BE2C (cell line): ENCODE results near the gene BAZ2B.

Experiments used
- DNase-seq: peaks from one replicate; pipeline ENCODE4 v3.0.0-alpha.2; 2020
- H3K27me3 ChIP-seq: fragments of 250-450 bp; sonication (Bioruptor Pico); 2 replicates; pipeline ENCODE4 v1.5.1; 2020; ENCODE audit warnings: mild to moderate bottlenecking
- H3K36me3 ChIP-seq: fragments of 250-450 bp; sonication (Bioruptor Pico); 2 replicates; pipeline ENCODE4 v1.5.1; 2020; ENCODE audit warnings: mild to moderate bottlenecking
- H3K4me1 ChIP-seq: fragments of 250-450 bp; sonication (Bioruptor Pico); 2 replicates; pipeline ENCODE4 v1.5.1; 2020
- H3K4me3 ChIP-seq: 2 replicates; pipeline ENCODE4 v1.5.1; 2011; ENCODE audit warnings: low read depth, low read length
- H3K9me3 ChIP-seq: fragments of 250-450 bp; sonication (Bioruptor Pico); 2 replicates; pipeline ENCODE4 v1.5.1; 2020
- TF ChIP-seq, protein P1 (sequence below): IDR thresholded peaks from 2 replicates; pipeline ENCODE4 v1.5.1; 2012; ENCODE audit warnings: mild to moderate bottlenecking, low read depth, low read length

The BAZ2B gene

GRCh38 chr2:159592441-159592840 is 23.9 kb downstream of the BAZ2B start:
- DNase-seq = no peak
- no peaks in the 10 kb centered on the region for H3K4me1 ChIP-seq
- no peaks in the 10 kb centered on the region for H3K9me3 ChIP-seq
- no peaks in the 10 kb centered on the region for H3K36me3 ChIP-seq
- no peak overlapping the region for H3K4me3 ChIP-seq
- TF ChIP-seq, protein P1, sequence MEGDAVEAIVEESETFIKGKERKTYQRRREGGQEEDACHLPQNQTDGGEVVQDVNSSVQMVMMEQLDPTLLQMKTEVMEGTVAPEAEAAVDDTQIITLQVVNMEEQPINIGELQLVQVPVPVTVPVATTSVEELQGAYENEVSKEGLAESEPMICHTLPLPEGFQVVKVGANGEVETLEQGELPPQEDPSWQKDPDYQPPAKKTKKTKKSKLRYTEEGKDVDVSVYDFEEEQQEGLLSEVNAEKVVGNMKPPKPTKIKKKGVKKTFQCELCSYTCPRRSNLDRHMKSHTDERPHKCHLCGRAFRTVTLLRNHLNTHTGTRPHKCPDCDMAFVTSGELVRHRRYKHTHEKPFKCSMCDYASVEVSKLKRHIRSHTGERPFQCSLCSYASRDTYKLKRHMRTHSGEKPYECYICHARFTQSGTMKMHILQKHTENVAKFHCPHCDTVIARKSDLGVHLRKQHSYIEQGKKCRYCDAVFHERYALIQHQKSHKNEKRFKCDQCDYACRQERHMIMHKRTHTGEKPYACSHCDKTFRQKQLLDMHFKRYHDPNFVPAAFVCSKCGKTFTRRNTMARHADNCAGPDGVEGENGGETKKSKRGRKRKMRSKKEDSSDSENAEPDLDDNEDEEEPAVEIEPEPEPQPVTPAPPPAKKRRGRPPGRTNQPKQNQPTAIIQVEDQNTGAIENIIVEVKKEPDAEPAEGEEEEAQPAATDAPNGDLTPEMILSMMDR = no peak
- no peaks in the 10 kb centered on the region for H3K27me3 ChIP-seq

DNA sequence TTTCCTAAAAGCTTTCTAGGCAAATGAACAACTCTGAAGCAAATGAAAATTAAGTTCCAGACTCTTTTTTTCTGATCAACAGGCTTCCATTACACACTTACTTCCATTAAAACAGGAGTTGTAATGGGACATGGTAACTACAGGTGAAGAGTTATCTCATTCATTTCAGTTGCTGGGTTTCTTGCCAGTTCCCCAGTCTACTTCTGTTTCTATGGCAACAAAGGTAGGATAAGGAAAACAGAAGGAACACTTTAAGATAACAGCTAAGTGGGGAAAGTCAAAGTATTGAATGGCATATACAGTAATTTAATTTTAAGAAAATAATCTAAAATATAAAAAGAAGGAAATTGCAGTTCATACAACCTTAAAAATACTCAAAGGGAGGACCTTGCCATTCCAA is 25.1 kb downstream of the BAZ2B start:
- H3K36me3 ChIP-seq = no peaks in the 10 kb centered on the region
- TF ChIP-seq, protein P1 = no peak
- H3K4me1 ChIP-seq = no peaks in the 10 kb centered on the region
- DNase-seq = no peak
- H3K9me3 ChIP-seq = no peaks in the 10 kb centered on the region
- no peaks in the 10 kb centered on the region for H3K27me3 ChIP-seq
- H3K4me3 ChIP-seq = no peak overlapping the region

- Histone ChIP-seq H3K4me3 (no peak overlapping the region), H3K9me3 (no peaks in the 10 kb centered on the region), H3K4me1 (no peaks in the 10 kb centered on the region), H3K36me3 (no peaks in the 10 kb centered on the region), H3K27me3 (no peaks in the 10 kb centered on the region)
- TF ChIP-seq, protein P1 = no peak
- no peak for DNase-seq
Observed at GRCh38 chr2:159589286-159589685, 27.1 kb downstream of the BAZ2B start.

GRCh38 chr2:159586034-159586433 is 30.3 kb downstream of the BAZ2B start:
- Histone ChIP-seq H3K4me1 (no peaks in the 10 kb centered on the region), H3K4me3 (no peak overlapping the region), H3K9me3 (no peaks in the 10 kb centered on the region), H3K36me3 (no peaks in the 10 kb centered on the region), H3K27me3 (no peaks in the 10 kb centered on the region)
- no peak for DNase-seq
- TF ChIP-seq, protein P1 = no peak

GRCh38 chr2:159585622-159586021 is 30.7 kb downstream of the BAZ2B start:
- Histone ChIP-seq H3K36me3 (no peaks in the 10 kb centered on the region), H3K4me1 (no peaks in the 10 kb centered on the region), H3K9me3 (no peaks in the 10 kb centered on the region), H3K4me3 (no peak overlapping the region), H3K27me3 (no peaks in the 10 kb centered on the region)
- TF ChIP-seq, protein P1 = no peak
- DNase-seq = no peak

- Histone ChIP-seq H3K36me3 (no peaks in the 10 kb centered on the region), H3K4me3 (no peak overlapping the region), H3K9me3 (no peaks in the 10 kb centered on the region), H3K27me3 (no peaks in the 10 kb centered on the region), H3K4me1 (no peaks in the 10 kb centered on the region)
- TF ChIP-seq, protein P1 = no peak
- DNase-seq = no peak
Observed at GRCh38 chr2:159584796-159585195, 31.6 kb downstream of the BAZ2B start.
